ENCODE measurements around the gene KRT36.

Gene KRT36

DNA sequence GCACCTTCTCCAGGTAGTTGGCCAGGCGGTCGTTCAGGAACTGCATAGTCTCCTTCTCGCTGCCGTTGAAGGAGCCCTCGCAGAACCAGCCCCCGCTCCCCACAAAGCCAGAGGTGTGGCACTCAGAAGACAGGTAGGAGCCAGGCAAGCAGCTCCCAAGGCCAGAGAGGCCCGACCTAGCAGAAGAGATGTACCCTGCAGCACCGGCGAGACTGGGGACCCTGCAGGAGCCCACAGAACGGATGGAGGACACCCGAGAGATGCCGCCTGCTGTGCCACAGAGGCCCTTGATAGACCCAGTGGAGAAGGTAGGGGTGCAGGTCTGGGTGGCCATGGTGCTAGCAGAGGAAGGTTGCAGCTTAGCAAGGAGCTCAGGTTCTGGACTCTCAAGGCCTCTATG, at the start of gene KRT36:
KRT36 (minus strand) TSS at position 380 of the 400 bp plus-strand sequence; CDS start at position 334, 46 bp downstream.
- FAIRE-seq (no peak), DNase-seq (ENCODE audit: low spot score) (no peak)

DNA sequence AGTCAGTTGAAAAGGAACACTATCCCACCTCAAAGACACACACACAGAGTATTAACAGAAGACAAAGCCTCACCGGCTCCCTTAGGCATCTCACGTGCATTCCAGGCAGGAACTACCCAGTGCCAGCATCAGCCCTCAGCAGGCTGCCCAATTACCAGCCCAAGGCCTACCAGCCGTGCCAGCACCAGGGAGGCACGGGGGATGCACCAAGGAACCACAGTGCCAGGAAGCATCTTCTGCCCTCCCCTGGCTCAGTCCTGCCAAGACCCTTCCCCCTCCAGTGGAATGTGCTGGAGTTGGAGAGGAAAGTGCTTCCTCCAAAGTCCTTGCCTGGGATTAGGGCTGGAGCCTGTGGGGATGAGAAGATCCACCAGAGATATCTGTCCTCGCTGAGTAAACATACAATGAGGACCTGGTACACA, 49.4 kb upstream of the KRT36 start:
- no peak for DNase-seq (ENCODE audit: low spot score)
- no peak for FAIRE-seq

DNA sequence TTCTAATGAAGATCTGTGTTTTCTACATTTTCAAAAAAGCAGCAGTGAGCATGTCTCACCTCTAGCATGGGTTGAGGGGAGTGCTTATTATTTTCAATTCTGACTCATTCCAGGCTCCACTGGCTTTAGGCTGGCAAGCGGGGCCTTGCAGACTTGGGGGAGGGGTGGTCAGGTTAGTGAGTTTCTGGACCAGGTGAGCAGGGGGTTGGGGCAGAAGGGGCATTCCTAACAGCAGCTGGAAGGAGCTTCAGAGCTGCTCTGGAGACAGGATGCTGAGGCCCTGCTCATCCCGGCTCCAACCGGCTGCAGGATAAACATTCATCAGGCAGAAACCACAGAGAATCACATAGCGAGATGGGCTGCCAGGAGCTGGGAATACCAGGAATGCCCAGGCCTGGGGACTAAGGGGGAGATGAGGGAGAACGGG, 48.9 kb upstream of the KRT36 start:
- FAIRE-seq (no peak), DNase-seq (ENCODE audit: low spot score) (peak; percentile 74)

DNA sequence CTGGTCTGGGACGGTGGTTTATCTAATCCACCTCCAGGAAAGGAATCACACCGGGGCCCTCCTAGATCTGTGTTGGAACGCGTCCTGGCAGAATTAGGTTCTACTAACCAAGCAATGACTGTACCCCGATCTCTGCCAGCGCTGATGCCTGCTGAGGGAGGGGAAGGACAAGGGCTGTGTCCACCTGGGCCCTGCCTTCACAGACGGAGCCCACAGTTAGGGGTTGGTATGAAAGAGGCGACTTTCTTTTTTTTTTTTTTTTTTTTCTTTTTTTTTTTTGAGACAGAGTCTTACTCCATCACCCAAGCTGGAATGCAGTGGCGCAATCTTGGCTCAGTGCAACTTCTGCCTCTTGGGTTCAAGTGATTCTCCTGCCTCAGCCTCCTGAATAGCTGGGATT, 48.3 kb upstream of the KRT36 start:
- no peak for DNase-seq (ENCODE audit: low spot score)
- no peak for FAIRE-seq

DNA sequence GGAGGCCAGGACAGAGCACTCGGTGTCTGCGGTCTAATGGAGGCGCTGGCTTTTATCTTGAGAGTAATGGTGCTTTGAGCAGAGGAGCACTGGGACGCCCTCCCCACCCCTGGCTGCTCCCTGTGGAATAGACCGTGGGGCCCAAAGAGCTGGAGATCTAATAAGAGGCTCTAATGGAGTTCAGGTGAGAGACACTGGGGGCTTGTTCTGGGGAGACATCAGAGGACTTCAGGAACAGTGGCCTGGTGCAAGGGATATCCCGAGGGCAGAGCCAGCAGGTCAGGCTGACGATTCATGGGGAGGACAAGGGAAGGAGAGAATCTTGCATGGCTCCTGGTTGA, 47.9 kb upstream of the KRT36 start:
- DNase-seq (ENCODE audit: low spot score) (no peak), FAIRE-seq (no peak)

DNA sequence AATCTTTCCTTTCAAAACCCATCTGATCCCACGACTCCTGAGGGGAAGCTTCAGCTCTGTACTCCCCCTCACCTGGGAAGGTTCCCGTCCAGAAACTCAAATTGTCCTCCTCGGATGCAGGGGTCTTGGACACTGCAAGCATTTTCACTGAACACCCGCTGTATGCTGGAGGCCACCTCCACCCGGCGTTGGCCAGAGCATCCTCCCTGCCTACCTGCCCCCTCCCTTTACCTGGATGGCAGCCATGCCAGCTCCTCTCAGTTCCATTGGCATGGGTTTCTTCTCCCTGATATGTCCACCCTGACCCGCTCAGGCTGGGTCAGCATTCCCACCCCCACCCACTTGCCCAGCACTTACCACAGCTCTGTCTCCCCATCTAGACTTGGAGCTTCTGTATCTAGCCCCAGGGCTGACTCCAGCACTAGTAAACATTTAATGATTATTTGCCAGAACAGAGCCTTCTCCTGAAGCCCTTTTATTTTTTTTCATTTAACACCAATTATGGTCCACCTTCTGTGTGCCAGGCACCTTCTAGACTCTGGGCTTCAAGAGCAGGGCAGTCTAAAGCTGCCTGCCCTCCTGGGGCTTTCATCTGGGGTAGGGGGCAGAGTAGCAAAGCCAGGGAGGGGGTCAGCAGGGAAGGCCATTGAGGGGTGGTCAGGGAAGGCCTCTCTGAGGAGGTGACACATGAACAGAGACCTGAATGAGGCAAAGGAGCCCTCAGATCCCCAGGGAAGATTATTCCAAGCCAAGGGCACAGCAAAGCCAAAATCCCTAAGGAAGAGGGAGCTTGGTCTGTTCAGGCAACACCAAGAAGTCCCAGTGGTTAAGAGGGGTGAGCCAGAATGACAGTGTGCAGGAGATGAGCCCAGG, 47.3 kb upstream of the KRT36 start:
- FAIRE-seq (no peak), DNase-seq (ENCODE audit: low spot score) (no peak)

DNA sequence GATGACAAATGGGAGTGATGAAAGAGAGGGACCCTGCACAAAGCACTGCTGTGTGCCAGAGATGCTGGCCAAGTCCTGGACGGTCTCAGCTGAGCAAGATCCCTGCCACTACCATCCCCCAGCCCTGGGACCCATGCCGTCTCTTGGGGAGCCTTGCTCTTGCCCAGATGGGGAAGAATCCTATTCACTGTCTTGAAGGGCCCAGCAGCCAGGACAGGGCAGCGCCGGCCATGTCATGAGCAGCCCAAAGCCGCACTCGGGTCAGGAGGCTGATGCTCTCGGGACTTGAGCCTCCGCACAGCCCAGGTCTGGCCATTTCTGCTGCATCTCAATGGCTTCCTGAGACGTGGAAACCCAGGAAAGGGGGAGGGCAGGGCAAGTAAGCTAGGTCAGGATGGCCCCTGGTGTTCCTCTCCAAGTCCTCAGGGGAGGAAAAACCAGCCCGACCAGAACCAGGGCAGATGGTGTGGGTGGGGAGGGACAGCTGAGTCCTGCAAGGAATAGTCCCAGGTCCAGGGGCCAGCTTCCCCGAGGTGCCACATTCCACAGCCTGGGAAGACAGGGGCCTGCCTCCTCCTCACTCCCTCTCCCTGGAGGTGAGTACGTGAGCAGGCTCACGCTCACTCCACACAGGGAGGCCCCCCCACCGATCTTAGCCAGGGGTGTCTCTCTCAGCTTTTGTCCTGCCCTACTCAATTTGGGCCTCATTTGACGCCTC, 46.2 kb upstream of the KRT36 start:
- DNase-seq (ENCODE audit: low spot score) (no peak), FAIRE-seq (no peak)

DNA sequence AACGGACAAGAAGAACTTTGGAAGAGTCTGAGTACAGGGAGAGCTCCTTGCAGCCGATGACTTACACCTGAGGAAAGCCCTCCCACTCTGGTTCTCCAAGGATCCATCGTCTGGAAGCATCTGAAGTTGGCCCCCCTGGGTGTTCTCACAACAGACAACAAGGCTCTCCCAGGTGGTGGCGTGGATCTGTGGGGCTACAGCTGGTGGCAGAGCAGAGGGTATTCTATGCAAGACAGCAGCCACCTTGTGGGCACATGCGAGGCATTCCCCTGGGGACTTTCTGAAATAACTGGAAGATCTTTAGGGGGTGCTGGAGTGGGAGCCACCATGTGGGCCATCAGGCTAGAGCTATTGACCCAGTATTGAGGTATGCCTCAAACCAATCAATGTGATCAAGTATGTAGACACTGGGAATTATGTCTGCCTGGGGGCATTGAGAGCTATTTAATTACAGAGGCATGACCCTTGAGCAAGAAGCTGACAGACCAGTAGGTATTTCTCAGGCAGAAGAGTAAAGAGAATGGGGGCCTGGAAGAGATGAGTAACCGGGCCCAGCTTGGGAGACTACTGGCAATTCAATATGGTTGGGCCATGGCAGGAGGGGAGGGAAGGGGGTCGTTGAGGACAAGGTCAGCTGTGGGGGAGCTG, 45.3 kb upstream of the KRT36 start:
- no peak for FAIRE-seq
- DNase-seq (ENCODE audit: low spot score), result no peak

DNA sequence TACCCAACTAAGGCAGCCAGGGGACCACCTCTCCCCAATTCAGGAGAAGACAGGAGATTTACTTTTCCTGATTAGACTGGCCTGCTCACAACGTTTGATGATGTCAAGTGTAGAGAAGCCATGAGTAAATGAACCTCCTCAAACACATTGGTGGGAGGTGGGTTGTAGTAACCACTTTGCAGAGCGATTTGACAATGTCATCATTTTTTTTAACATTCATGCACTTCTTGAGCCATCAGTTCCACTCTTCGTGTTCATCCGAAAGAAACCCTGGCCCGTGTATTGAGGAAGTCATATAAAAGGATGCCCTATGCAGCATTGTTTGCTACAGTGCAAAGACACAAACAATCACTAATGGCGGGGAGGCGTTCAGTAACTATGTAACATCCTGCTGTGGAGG, 43.9 kb upstream of the KRT36 start:
- no peak for FAIRE-seq

DNA sequence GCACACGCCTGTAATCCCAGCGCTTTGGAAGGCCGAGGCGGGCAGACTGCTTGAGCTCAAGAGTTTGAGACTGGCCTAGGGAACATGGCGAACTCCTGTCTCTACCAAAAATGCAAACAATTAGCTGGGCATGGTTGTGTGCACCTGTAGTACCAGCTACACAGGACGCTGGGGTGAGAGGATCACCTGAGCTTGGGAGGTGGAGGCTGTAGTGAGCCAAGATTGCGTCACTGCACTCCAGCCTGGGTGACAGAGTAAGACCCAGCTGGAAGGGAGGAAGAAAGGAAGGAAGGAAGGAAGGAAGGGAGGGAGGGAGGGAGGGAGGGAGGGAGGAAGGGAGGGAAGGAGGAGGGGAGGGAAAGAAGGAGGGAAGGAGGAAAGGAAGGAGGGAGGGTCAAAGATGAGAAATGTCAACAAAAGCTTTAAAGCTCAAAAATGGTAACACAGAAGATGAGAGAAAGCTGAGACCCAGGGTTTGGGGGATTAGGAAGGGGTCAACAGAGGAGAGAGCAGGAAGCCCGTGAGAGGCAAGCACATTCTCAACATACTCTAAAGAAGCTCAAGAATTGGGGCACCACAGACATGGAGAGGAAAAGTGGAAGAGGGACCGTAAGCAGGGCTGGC, 43.3 kb upstream of the KRT36 start:
- FAIRE-seq, result no peak

More for the DNA sequence above, 43.9 kb upstream of the KRT36 start:
- DNase-seq (ENCODE audit: low spot score), result no peak

DNA sequence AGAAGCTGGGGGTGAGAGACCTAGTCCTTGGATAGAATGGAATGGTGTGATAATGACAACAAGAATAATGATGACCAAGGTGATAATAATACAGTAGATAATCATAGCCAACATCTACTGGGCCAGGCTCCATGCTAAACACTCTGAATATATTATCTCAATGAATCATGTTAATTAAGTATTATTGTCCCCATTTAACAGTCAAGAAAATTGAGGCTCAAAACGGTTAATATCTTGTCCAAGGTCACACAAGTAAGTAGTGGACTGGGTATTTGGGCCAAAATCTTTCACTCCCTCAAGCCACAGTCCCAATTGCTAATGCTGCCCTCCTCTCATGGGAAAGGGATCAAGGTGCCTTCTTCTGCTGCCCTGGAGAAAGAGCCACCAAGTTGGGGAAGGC, 42.3 kb upstream of the KRT36 start:
- DNase-seq (ENCODE audit: low spot score), result no peak
- FAIRE-seq, result no peak

More for the DNA sequence above, 43.3 kb upstream of the KRT36 start:
- DNase-seq (ENCODE audit: low spot score), result no peak

DNA sequence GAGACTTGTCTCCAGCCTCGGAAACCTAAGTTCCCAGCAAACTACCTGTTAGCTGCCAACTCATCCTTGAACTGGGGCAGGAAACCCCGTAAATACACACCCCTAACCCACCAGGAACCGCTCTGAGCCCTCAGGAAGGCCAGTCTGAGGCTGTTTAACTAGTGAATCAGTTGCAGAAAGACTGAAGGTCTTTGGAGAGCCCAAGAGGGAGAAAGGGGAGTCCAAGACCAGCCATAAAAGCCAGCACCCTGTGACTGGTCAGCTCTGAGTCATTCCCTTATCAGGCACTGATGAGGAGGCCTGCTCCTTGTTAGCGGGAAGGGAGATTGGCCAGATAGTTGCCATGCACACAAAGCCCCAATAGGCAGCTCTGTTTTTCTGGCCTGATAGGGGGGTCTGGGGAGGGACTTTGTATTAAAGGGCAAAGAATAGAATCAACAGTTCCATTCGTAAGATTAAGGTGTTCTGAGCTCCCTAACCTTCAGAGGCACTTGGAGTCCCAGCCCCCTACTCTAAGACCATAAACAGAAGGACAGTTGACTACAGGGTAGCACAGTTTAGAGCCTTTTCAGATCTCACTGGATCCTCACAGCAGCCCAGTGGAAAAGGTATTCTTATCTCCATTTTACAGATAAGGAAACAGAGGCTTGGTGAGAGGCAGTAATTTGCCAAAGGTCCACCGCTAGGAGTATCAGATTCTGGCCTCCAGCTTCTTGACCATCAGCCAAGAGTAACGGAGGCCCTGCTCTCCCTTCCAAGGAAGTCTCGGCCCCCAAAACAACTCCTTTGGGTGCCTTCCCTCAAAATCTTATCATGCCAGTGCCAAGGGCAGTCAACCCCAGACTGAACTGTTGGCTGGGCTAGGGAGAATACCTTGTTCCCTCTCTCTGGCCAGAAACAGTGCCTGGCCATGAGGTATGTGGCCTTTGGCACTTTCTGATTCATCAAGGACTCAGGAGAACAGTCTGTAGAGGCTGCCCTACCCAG, 40.6 kb upstream of the KRT36 start:
- no peak for FAIRE-seq

DNA sequence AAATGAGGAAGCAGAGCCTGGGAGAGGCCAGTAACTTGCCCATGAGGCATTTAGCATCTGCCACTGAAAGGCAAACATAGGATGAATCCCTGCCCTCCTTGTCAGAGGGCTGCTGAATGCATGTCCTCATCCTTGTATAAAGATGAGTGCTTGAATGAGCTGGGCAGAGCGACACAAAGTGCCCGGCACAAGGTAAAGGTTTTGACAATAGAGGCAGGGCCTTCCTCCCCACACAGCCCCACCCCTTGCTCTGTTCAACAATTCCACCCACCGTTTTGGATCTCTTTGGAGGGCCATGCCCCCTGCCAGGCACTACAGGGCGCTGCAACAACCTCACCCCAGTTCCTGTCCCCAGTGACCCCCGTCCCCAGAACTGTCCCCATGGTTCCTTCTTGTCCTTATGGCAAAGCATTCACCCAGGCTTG, 39.8 kb upstream of the KRT36 start:
- DNase-seq (ENCODE audit: low spot score), result no peak
- no peak for FAIRE-seq

More for the DNA sequence above, 40.6 kb upstream of the KRT36 start:
- DNase-seq (ENCODE audit: low spot score), result no peak

DNA sequence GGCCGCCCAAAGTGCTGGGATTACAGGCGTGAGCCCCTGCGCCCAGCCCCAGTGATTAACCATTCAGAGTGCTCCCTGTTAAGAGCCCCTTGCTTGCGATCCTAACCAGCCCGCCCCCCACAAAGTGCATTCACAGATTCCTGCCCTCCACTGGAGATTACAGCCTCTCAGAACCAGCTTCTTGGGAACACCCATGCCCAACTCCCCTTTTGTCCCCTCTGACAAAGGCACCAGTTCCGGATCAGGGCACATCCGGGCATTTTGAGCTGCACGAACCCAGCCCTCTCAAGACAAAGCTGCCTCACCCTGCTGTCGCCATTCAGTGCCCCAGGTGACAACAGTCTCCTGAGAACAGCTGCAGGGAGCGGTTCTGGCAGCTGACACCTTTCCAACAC, 39.2 kb upstream of the KRT36 start:
- FAIRE-seq, result no peak
- no peak for DNase-seq (ENCODE audit: low spot score)

DNA sequence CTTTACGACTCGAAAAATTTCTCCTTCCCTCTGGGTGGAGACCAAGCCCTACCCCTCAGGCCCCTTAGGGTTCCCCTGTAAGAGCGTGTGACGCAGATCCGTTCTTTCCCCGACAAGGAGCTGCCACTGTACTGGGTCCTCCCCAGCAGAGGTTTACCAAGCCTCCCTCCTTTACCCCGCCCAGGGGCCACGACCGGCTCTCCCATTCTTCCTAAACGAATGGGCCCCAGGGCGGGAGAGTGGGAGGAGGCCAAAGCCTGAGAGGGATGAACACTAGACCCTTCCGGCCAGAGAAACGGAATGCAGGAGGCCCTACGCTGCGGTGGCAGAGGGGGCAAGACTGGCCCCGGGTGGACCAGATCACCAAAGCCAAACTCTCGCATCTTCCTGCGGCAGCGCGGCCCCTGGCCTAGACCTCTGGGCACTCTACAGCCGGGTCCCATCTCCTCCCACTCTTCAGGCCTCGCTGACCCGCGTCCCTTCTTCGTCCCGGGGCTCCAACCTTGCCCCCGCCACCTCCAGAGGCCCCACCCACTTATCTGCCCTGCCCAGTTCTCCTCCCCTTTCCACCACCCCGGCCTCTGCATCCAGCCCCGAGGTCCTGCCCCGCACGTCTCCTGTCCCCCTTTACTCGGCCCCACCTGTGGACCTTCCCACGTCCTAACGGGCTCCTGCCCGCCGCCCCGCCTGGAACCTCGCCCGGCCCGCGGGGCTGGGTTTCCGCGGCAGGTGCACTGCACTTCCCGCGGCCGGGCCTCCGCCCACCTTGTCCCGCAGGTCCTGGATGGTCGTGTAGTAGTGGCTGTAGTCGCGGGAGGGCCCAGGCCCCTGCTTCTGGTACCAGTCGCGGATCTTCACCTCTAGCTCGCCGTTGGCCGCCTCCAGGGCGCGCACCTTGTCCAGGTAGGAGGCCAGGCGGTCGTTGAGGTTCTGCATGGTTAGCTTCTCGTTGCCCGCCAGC, 37.6 kb upstream of the KRT36 start:
- no peak for DNase-seq (ENCODE audit: low spot score)
- no peak for FAIRE-seq

DNA sequence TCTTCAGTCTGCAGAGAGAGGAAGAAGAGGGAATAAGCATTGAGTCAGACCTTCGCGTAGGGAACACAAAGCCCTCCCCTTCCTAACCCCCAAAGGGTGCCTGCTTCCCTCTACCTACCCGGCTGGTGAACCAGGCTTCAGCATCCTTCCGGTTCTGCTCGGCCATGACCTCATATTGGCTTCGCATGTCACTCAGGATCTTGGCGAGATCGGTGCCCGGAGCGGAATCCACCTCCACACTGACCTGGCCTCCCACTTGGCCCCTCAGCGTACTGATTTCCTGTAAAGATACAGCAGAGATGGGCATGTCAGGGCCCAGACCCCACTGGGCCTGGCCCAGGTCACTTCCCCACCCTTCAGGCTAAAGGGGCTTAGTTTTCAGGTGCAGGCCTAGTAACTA, 34.6 kb upstream of the KRT36 start:
- FAIRE-seq, result no peak
- no peak for DNase-seq (ENCODE audit: low spot score)

DNA sequence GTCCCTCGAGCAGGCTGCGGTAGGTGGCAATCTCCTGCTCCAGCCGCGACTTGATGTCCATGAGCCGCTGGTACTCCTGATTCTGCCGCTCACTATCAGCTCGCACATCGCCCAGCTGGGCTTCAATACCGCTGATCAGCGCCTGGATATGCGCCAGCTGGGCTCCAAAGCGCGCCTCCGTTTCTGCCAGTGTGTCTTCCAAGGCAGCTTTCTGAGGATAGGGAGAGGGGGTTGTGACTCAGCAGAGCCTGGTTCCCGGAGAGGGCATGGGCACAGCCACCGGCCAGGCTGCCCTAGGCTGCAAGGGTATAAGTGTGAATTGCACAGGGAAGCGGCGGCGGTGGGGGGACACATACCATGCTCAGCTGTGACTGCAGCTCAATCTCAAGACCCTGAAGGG, 34.1 kb upstream of the KRT36 start:
- DNase-seq (ENCODE audit: low spot score) (no peak), FAIRE-seq (no peak)

DNA sequence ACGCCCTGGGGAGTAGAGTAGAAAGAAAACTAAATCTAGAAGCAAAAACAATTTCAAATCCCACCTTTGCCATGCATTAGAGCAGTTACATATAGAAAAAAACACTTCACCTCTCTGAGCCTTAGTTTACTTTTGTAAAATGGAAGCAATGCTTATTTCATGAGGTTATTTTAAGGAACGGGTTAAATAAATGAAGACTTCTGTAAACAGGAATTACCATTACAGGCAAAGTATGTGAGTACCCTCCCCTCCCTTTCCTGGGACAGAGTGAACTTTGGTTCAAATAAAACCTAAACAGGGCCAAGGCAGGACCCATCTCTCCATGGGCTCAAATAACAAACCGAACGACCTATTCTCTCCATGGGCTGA, 33.5 kb upstream of the KRT36 start:
- DNase-seq (ENCODE audit: low spot score) (no peak), FAIRE-seq (no peak)
